Stomach (tissue), 4 donors: ENCODE measurements around the gene HNRNPA2B1.

Source experiments
- CTCF ChIP-seq, 7 experiments: fragments of 450-650 bp in 4 of 7; fragments of 200-600 bp in 3 of 7; sonication (generic) in 3 of 7; IDR thresholded peaks; one replicate each; pipeline ENCODE4 v1.5.1; 2016 to 2019; ENCODE audit warnings: antibody characterized with exemption in 7 of 7, control low read depth in 2 of 7, mild to moderate bottlenecking in 1 of 7
- POLR2A ChIP-seq, 4 donors: fragments of 450-650 bp; IDR thresholded peaks; one replicate each; pipeline ENCODE4 v1.6.1; 2016; ENCODE audit warnings: antibody characterized with exemption in 4 of 4, control low read depth in 2 of 4, mild to moderate bottlenecking in 1 of 4, moderate library complexity in 1 of 4

GRCh38 chr7:26141077-26141476, 59.5 kb downstream of the HNRNPA2B1 start:
- TF ChIP-seq POLR2A (IDR thresholded peaks at IDR 0.05): no peak
- TF ChIP-seq CTCF (IDR thresholded peaks at IDR 0.05): no peak
